ENCODE results near the gene ARL4A. TPM values are rescaled to one million over a fixed set of nuclear protein-coding genes. Genes with fewer than 3 reads are reported as not detected.

ARL4A gene
- total and polyA plus RNA-seq, 9 of the 15 experiments (the other 6 are each of a cell fraction or from before 2014, with no cell fraction given), result 118 to 688 (median 172) TPM

GRCh38 chr7:12683678-12684585 lies 3.5 kb upstream of the ARL4A start (continued):
- peak; percentile 56 to 71 for TF ChIP-seq RAD21 (CRISPR knock-in tag; conservative IDR thresholded peaks at IDR 0.05 in 1 of 2, IDR thresholded peaks at IDR 0.05 in 1 of 2)
- TF ChIP-seq, protein P1, sequence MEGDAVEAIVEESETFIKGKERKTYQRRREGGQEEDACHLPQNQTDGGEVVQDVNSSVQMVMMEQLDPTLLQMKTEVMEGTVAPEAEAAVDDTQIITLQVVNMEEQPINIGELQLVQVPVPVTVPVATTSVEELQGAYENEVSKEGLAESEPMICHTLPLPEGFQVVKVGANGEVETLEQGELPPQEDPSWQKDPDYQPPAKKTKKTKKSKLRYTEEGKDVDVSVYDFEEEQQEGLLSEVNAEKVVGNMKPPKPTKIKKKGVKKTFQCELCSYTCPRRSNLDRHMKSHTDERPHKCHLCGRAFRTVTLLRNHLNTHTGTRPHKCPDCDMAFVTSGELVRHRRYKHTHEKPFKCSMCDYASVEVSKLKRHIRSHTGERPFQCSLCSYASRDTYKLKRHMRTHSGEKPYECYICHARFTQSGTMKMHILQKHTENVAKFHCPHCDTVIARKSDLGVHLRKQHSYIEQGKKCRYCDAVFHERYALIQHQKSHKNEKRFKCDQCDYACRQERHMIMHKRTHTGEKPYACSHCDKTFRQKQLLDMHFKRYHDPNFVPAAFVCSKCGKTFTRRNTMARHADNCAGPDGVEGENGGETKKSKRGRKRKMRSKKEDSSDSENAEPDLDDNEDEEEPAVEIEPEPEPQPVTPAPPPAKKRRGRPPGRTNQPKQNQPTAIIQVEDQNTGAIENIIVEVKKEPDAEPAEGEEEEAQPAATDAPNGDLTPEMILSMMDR (IDR thresholded peaks at IDR 0.05 in 2 of 3, conservative IDR thresholded peaks at IDR 0.05 in 1 of 3; ENCODE audit: insufficient read depth in 2 of 3, low read depth in 1 of 3, low read length in 3 of 3), result peak; percentile 16 to 47 (median 35); a peak in 4 of 6 replicates

- Histone ChIP-seq H3K4me1 (replicated peaks in 1 of 2; ENCODE audit: control insufficient read depth in 2 of 2, insufficient read depth in 2 of 2, low read length in 2 of 2) (peaks cover 8 to 9% of the 10 kb centered on the region in 2 experiments; a peak in 2 of 5 replicates), H4K20me1 (replicated peaks; ENCODE audit: control insufficient read depth, insufficient read depth, low read length) (peaks cover 9% of the 10 kb centered on the region; the same call in 1 of the 2 replicates), H3K79me2 (ENCODE audit: control insufficient read depth, insufficient read depth, low read length) (peaks cover 33% of the 10 kb centered on the region), H3K9me3 (replicated peaks; ENCODE audit: control insufficient read depth, insufficient read depth, low read depth, low read length) (peaks cover 2% of the 10 kb centered on the region; the same call in 1 of the 2 replicates), H3K4me2 (ENCODE audit: insufficient read depth, low read length) (no peak overlapping the region), H3K4me3 (no peak overlapping the region), H3K36me3 (ENCODE audit: control insufficient read depth, insufficient read depth, low read length) (peaks cover 12% of the 10 kb centered on the region), H3K27me3 (ENCODE audit: control insufficient read depth in 2 of 2, insufficient read depth in 2 of 2, low read length in 2 of 2) (no peaks in the 10 kb centered on the region), H2AFZ (ENCODE audit: low read depth, low read length) (no peak overlapping the region), H3K9ac (ENCODE audit: insufficient read depth in 1 of 2, low read depth in 2 of 2, low read length in 2 of 2) (no peak overlapping the region), H3K27ac (ENCODE audit: extremely low read depth, low read depth, low read length) (no peak overlapping the region), H3K9me1 (ENCODE audit: control insufficient read depth, insufficient read depth, low read length) (no peaks in the 10 kb centered on the region)
- 91% methylated on average over 11 of the region's 19 CpGs for WGBS (ENCODE audit: insufficient coverage, low coverage, missing lambda C conversion rate)
- in situ Hi-C loops (cut with MboI), result loop anchor here (5.0 kb wide), 1 partner anchor 578 kb away; no protein-coding TSS in a partner anchor
- ATAC-seq (no peak), DNase-seq (ENCODE audit: extremely low read depth in 1 of 4, low spot score in 3 of 4) (no peak), FAIRE-seq (no peak)
- POLR2A ChIA-PET, result no interaction called here
- BruUV-seq (replicated peaks), result no TSS peak
- intact Hi-C loops (cut with micrococcal nuclease), result loop anchor here (5.0 to 10.0 kb wide), 2 partner anchors 113 to 350 kb away; no protein-coding TSS in a partner anchor
- CTCF ChIA-PET (ENCODE audit: low intra/inter-chr PET ratio), result interaction anchor here (0.6 to 1.3 kb wide), 2 partner anchors 160 to 261 kb away, joined by 3 to 4 read pairs; no protein-coding TSS in a partner anchor
- TF ChIP-seq, protein P2, sequence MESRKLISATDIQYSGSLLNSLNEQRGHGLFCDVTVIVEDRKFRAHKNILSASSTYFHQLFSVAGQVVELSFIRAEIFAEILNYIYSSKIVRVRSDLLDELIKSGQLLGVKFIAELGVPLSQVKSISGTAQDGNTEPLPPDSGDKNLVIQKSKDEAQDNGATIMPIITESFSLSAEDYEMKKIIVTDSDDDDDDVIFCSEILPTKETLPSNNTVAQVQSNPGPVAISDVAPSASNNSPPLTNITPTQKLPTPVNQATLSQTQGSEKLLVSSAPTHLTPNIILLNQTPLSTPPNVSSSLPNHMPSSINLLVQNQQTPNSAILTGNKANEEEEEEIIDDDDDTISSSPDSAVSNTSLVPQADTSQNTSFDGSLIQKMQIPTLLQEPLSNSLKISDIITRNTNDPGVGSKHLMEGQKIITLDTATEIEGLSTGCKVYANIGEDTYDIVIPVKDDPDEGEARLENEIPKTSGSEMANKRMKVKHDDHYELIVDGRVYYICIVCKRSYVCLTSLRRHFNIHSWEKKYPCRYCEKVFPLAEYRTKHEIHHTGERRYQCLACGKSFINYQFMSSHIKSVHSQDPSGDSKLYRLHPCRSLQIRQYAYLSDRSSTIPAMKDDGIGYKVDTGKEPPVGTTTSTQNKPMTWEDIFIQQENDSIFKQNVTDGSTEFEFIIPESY (CRISPR knock-in tag; IDR thresholded peaks at IDR 0.05), result peak; percentile 54; the same call in 1 of the 2 replicates
- TF ChIP-seq, protein P3, sequence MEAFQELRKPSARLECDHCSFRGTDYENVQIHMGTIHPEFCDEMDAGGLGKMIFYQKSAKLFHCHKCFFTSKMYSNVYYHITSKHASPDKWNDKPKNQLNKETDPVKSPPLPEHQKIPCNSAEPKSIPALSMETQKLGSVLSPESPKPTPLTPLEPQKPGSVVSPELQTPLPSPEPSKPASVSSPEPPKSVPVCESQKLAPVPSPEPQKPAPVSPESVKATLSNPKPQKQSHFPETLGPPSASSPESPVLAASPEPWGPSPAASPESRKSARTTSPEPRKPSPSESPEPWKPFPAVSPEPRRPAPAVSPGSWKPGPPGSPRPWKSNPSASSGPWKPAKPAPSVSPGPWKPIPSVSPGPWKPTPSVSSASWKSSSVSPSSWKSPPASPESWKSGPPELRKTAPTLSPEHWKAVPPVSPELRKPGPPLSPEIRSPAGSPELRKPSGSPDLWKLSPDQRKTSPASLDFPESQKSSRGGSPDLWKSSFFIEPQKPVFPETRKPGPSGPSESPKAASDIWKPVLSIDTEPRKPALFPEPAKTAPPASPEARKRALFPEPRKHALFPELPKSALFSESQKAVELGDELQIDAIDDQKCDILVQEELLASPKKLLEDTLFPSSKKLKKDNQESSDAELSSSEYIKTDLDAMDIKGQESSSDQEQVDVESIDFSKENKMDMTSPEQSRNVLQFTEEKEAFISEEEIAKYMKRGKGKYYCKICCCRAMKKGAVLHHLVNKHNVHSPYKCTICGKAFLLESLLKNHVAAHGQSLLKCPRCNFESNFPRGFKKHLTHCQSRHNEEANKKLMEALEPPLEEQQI (IDR thresholded peaks at IDR 0.05), result peak; percentile 72
- no peak for TF ChIP-seq NBN (IDR thresholded peaks at IDR 0.05; ENCODE audit: low read depth)
Observed at GRCh38 chr7:12684733-12685132, 2.7 kb upstream of the ARL4A start.
